Mucosa of gallbladder (tissue), 1 donor: Measurements from ENCODE around the gene KAT2A. TPM values are rescaled to one million over a fixed set of nuclear protein-coding genes. Genes with fewer than 3 reads are reported as not detected.
A peak's percentile ranks its signal among the peaks of the same experiment; 100 is the strongest.

Experiments
- DNase-seq: peaks from one replicate; pipeline ENCODE4 v3.0.0-alpha.2; 2020; ENCODE audit warnings: low spot score
- total RNA-seq: library from RNA; stranded (reverse); gene quantifications from one replicate; pipeline ENCODE4 v1.2.1, GENCODE V29; 2021
- donor health status: DM: no; HTN: no; CAD: no.

Gene KAT2A
- total RNA-seq, 1 donor from 2014 or later, result 58.4 TPM

GRCh38 chr17:42135664-42136653 is 14.8 kb upstream of the KAT2A start:
- peak; percentile 87 for DNase-seq

GRCh38 chr17:42135151-42135550 is 14.0 kb upstream of the KAT2A start:
- DNase-seq, result no peak

GRCh38 chr17:42133461-42134041 is 12.4 kb upstream of the KAT2A start:
- no peak for DNase-seq

- peak; percentile 56 for DNase-seq
Observed at GRCh38 chr17:42132941-42133340, 11.8 kb upstream of the KAT2A start.

GRCh38 chr17:42131981-42132432 is 10.8 kb upstream of the KAT2A start:
- DNase-seq, result no peak

- DNase-seq, result no peak
Observed at GRCh38 chr17:42131232-42131631, 10.1 kb upstream of the KAT2A start.

- DNase-seq, result no peak
Observed at GRCh38 chr17:42130310-42130936, 9.3 kb upstream of the KAT2A start.

- DNase-seq, result no peak
Observed at GRCh38 chr17:42129109-42129837, 8.1 kb upstream of the KAT2A start.

- DNase-seq, result no peak
Observed at GRCh38 chr17:42127414-42127813, 6.2 kb upstream of the KAT2A start.

- DNase-seq, result no peak
Observed at GRCh38 chr17:42126836-42127235, 5.7 kb upstream of the KAT2A start.

- no peak for DNase-seq
Observed at GRCh38 chr17:42125565-42125964, 4.4 kb upstream of the KAT2A start.

- DNase-seq, result no peak
Observed at GRCh38 chr17:42124256-42124655, 3.1 kb upstream of the KAT2A start.

GRCh38 chr17:42122371-42123303 is 1.5 kb upstream of the KAT2A start, which contains the start of gene HSPB9:
Gene HSPB9, plus strand, starts transcription at chr17:42122804. Its CDS starts 47 bp downstream, at chr17:42122851.
- DNase-seq, result peak; percentile 59

GRCh38 chr17:42120161-42120769 is 902 bp downstream of the KAT2A start:
- no peak for DNase-seq

- DNase-seq, result no peak
Observed at GRCh38 chr17:42119301-42119700, 1.9 kb downstream of the KAT2A start.

GRCh38 chr17:42118545-42118944 is 2.6 kb downstream of the KAT2A start:
- no peak for DNase-seq

GRCh38 chr17:42118126-42118510 is 3.0 kb downstream of the KAT2A start:
- no peak for DNase-seq

GRCh38 chr17:42117397-42118125 is 3.6 kb downstream of the KAT2A start:
- no peak for DNase-seq

GRCh38 chr17:42116705-42117396 is 4.3 kb downstream of the KAT2A start:
- DNase-seq, result peak; percentile 89
